Esophagus squamous epithelium (tissue), 5 donors: ENCODE results near the gene CNTN1. TPM values are rescaled to one million over a fixed set of nuclear protein-coding genes. Genes with fewer than 3 reads are reported as not detected.

Experiments
- DNase-seq: peaks from one replicate; lab custom pipeline; 2025; lab: John Stamatoyannopoulos, UW
- H3K27ac ChIP-seq, 4 donors: fragments of 200-600 bp; sonication (generic); one replicate each; pipeline ENCODE4 v1.5.1; 2016 to 2019; ENCODE audit warnings: mild to moderate bottlenecking in 1 of 4
- H3K27me3 ChIP-seq, 4 donors: fragments of 200-600 bp; sonication (generic); 1 replicate in 3 of 4; 2 replicates in 1 of 4; pipeline versions ENCODE4 v1.5.1 to v1.6.0; 2017 to 2021; ENCODE audit warnings: antibody characterized with exemption in 1 of 4
- H3K36me3 ChIP-seq, 3 donors: fragments of 200-600 bp; sonication (generic); one replicate each; pipeline ENCODE4 v1.5.1; 2016 to 2019
- H3K4me1 ChIP-seq, 3 donors: fragments of 200-600 bp; sonication (generic); one replicate each; pipeline ENCODE4 v1.5.1; 2017 to 2019
- H3K4me3 ChIP-seq, 4 donors: fragments of 200-600 bp; sonication (generic); 1 replicate in 3 of 4; 2 replicates in 1 of 4; pipeline ENCODE4 v1.5.1; 2016 to 2019; ENCODE audit warnings: mild to moderate bottlenecking in 2 of 4, moderate library complexity in 1 of 4
- H3K9me3 ChIP-seq, 3 donors: fragments of 200-600 bp; sonication (generic); one replicate each; pipeline ENCODE4 v1.5.1; 2016 to 2019
- POLR2A ChIP-seq, 4 donors: fragments of 450-650 bp; IDR thresholded peaks; one replicate each; pipeline ENCODE4 v1.6.1; 2017; ENCODE audit warnings: antibody characterized with exemption in 4 of 4, mild to moderate bottlenecking in 4 of 4, moderate library complexity in 3 of 4
- WGBS, 2 donors: methylation state at CpG; one replicate each; pipeline ENCODE4 v1.1.5; 2018; 5-methylcytosine and 5-hydroxymethylcytosine counted together
- intact Hi-C: fragments of 100-400 bp; cut with DNase I; formaldehyde crosslinking; loops from one replicate; pipeline ENCODE4 v1.15.0; 2022
- total RNA-seq, 4 donors: library from RNA; depleted of rRNA; stranded (reverse); fragments of >200 nt; gene quantifications; one replicate each; pipeline ENCODE4 v1.1.0, GENCODE V29; 2016
- TF ChIP-seq, protein P1 (sequence below), 6 experiments: fragments of 450-650 bp in 4 of 6; fragments of 200-600 bp in 2 of 6; sonication (generic) in 2 of 6; IDR thresholded peaks; one replicate each; pipeline ENCODE4 v1.5.1; 2016 to 2019; ENCODE audit warnings: antibody characterized with exemption in 6 of 6, mild to moderate bottlenecking in 4 of 6, moderate library complexity in 4 of 6
- donor health status: DM: yes; HTN: yes; CAD: no.

Gene CNTN1
- total RNA-seq, 4 donors from 2014 or later, result 0.83 to 15.7 (median 5.8) TPM

DNA sequence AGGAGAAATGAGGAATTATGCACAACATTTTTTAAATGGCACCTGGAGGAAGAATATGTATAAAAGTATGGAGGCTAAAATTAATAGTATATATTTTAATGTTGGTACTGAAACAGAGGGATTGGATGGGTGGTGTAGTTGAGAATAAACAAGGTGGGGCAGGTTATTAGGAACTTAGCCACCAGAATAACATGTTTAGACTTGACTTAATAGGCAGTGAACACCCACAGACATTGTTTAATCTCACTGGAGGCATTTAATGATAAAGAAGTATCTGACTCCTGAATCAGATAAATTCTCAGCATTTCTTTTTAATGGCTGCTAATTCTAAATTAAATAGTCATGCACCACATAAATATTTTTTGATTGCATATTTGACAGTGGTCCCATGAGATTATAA is 139.7 kb downstream of the CNTN1 start:
- Histone ChIP-seq H3K4me1 (no peaks in the 10 kb centered on the region), H3K4me3 (no peak overlapping the region), H3K27me3 (no peaks in the 10 kb centered on the region), H3K9me3 (no peaks in the 10 kb centered on the region), H3K36me3 (no peaks in the 10 kb centered on the region), H3K27ac (no peak overlapping the region)
- DNase-seq, result no peak
- no peak for TF ChIP-seq POLR2A (IDR thresholded peaks at IDR 0.05)
- TF ChIP-seq, protein P1, sequence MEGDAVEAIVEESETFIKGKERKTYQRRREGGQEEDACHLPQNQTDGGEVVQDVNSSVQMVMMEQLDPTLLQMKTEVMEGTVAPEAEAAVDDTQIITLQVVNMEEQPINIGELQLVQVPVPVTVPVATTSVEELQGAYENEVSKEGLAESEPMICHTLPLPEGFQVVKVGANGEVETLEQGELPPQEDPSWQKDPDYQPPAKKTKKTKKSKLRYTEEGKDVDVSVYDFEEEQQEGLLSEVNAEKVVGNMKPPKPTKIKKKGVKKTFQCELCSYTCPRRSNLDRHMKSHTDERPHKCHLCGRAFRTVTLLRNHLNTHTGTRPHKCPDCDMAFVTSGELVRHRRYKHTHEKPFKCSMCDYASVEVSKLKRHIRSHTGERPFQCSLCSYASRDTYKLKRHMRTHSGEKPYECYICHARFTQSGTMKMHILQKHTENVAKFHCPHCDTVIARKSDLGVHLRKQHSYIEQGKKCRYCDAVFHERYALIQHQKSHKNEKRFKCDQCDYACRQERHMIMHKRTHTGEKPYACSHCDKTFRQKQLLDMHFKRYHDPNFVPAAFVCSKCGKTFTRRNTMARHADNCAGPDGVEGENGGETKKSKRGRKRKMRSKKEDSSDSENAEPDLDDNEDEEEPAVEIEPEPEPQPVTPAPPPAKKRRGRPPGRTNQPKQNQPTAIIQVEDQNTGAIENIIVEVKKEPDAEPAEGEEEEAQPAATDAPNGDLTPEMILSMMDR (IDR thresholded peaks at IDR 0.05), result no peak
- intact Hi-C loops, result no loop called here

DNA sequence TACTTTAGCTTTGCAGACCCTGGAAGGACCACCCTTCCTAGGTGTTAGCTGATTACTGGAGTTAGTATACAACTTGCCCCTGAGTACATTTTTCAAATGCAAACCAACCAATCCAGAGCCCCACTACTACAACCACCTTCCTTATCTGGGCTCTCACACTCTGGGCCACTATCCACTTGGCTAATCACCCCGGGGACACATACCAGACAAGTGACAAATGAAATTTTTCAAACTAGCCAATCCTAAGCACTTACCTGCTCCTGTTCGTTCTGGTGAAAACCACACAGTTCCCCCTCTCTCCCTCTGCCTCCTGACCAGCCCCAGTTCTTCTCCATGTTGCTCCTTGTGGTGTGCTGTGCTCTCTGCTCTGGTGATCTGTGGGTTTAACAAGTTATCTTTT is 140.4 kb downstream of the CNTN1 start:
- no peak overlapping the region for H3K27ac ChIP-seq
- H3K4me1 ChIP-seq, result no peaks in the 10 kb centered on the region
- no peak for TF ChIP-seq POLR2A (IDR thresholded peaks at IDR 0.05)
- WGBS, 2 donors, result 43 to 79% methylated on average over 2 of the region's 2 CpGs
- no peaks in the 10 kb centered on the region for H3K36me3 ChIP-seq
- DNase-seq, result no peak
- intact Hi-C loops, result no loop called here
- H3K27me3 ChIP-seq, result no peaks in the 10 kb centered on the region
- no peak overlapping the region for H3K4me3 ChIP-seq
- H3K9me3 ChIP-seq, result no peaks in the 10 kb centered on the region

DNA sequence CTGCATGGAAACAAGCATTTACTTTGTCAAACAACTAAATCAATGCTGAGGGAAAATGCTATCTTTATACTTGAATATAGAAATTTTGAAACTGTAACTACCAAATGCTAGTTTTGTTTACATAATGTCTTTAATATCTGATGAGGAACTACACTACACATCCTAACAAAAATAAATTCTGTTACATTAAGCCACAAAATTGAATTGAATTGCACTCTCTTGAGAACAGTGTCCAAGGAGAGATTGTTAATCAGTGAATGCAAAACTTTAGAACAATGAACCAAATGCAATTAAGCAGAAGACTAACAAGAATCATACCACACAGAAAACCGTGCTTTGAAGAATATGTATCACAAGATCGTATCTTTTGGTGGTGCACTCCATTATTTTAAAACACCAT is 141.6 kb downstream of the CNTN1 start:
- Histone ChIP-seq H3K4me3 (no peak overlapping the region), H3K27ac (no peak overlapping the region), H3K4me1 (no peaks in the 10 kb centered on the region), H3K36me3 (no peaks in the 10 kb centered on the region), H3K9me3 (no peaks in the 10 kb centered on the region), H3K27me3 (no peaks in the 10 kb centered on the region)
- no peak for DNase-seq
- WGBS, 2 donors, result 80 to 86% methylated on average over 2 of the region's 2 CpGs
- TF ChIP-seq POLR2A (IDR thresholded peaks at IDR 0.05), result no peak
- TF ChIP-seq, protein P1 (IDR thresholded peaks at IDR 0.05), result no peak
- intact Hi-C loops, result no loop called here

DNA sequence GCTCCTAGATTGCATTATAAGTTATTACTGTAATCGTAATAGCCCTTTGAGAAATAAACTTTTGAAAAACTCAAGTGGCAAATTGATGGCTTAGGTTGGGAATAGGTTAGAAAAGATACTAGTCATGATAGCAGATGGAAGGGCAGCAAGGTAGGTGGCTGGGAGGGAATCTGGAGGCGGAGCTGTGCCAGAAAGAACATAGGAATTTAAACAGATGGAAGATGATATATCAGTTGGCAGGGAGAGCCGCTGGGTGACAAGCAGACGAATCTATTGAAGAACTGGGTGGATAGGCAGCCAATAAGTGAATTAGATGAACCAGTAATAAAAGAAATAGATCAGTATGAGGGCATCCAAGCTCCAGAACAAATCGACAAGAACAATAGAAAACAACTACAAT is 142.1 kb downstream of the CNTN1 start:
- Histone ChIP-seq H3K4me3 (no peak overlapping the region), H3K27ac (no peak overlapping the region), H3K9me3 (no peaks in the 10 kb centered on the region), H3K27me3 (no peaks in the 10 kb centered on the region), H3K36me3 (no peaks in the 10 kb centered on the region), H3K4me1 (no peaks in the 10 kb centered on the region)
- 68 to 76% methylated on average over 5 of the region's 5 CpGs for WGBS, 2 donors
- TF ChIP-seq POLR2A (IDR thresholded peaks at IDR 0.05), result no peak
- no peak for DNase-seq
- intact Hi-C loops, result no loop called here

DNA sequence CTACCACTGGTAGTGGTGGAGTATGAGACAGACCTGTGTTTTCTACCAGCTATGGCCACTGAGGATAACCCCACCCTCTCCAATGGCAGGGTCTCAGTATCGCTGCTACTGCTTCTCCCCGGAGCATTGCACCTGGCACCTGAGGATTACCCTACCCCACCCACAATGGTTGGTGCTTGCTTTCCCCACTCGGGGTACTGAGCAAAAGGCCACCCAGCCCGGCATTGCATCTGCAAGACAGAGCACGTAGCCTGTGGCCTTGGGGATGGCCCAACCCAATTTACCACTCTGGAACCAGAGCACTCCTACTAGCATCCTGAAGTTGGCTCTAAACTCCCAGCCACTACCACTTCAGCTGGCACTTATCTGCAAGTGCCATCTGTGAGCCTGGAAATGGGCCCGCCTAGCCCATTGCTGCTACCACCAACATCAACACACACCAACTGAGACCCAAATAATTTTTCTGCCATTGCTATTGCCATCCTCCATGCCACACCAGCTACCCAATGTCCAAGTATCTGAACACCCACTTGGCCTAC is 145.7 kb downstream of the CNTN1 start:
- Histone ChIP-seq H3K4me3 (no peak overlapping the region), H3K36me3 (no peaks in the 10 kb centered on the region), H3K27ac (no peak overlapping the region), H3K27me3 (no peaks in the 10 kb centered on the region), H3K9me3 (no peaks in the 10 kb centered on the region), H3K4me1 (no peaks in the 10 kb centered on the region)
- intact Hi-C loops, result no loop called here
- TF ChIP-seq, protein P1 (IDR thresholded peaks at IDR 0.05), result no peak
- TF ChIP-seq POLR2A (IDR thresholded peaks at IDR 0.05), result no peak
- DNase-seq, result no peak
- 86 to 93% methylated on average over 1 to 5 of the region's 6 CpGs for WGBS, 2 donors

DNA sequence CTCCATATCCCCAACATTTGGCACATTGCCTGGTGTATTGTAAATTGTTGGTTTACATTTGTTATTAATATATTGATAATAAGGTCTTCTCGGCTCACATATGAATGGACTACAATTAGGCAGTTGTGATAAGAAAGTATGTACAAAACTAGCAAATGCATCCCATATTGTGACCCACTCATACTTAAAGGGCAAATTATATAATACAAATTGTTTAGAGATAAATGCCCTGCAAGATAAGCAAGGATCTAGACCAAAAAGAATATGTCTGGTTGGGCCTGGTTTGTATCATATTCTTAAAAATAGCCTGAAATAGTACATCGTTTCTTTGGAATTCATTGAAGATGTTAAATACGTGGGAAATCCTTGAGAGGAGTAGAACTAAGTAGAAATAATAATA is 151.3 kb downstream of the CNTN1 start:
- TF ChIP-seq POLR2A (IDR thresholded peaks at IDR 0.05), result no peak
- TF ChIP-seq, protein P1 (IDR thresholded peaks at IDR 0.05), result no peak
- H3K4me3 ChIP-seq, result no peak overlapping the region

More for the DNA sequence above, 151.3 kb downstream of the CNTN1 start:
- Histone ChIP-seq H3K27me3 (no peaks in the 10 kb centered on the region), H3K9me3 (no peaks in the 10 kb centered on the region), H3K27ac (no peak overlapping the region), H3K4me1 (no peaks in the 10 kb centered on the region), H3K36me3 (no peaks in the 10 kb centered on the region)
- no peak for DNase-seq
- intact Hi-C loops, result no loop called here
- 68 to 77% methylated on average over 3 of the region's 3 CpGs for WGBS, 2 donors
